Endometrial microvascular endothelial cells (primary cell): Measurements from ENCODE around the gene PPP1R1B. TPM values are rescaled to one million over a fixed set of nuclear protein-coding genes. Genes with fewer than 3 reads are reported as not detected.

Experiments
- in situ Hi-C: cut with HindIII; loops from 2 replicates; pipeline ENCODE4 v1.10.0; 2017; ENCODE audit warnings: low sequenced_read_pairs, low pct_unique_long_range_greater_than_20kb; ENCODE audit errors: inconsistent ontology term
- total RNA-seq: library from RNA; depleted of rRNA; stranded (reverse); fragments of >200 nt; gene quantifications from one replicate; pipeline ENCODE4 v1.2.3, GENCODE V29; 2015; ENCODE audit errors: inconsistent ontology term

The PPP1R1B gene
- total RNA-seq, 1 donor from 2014 or later: not detected

DNA sequence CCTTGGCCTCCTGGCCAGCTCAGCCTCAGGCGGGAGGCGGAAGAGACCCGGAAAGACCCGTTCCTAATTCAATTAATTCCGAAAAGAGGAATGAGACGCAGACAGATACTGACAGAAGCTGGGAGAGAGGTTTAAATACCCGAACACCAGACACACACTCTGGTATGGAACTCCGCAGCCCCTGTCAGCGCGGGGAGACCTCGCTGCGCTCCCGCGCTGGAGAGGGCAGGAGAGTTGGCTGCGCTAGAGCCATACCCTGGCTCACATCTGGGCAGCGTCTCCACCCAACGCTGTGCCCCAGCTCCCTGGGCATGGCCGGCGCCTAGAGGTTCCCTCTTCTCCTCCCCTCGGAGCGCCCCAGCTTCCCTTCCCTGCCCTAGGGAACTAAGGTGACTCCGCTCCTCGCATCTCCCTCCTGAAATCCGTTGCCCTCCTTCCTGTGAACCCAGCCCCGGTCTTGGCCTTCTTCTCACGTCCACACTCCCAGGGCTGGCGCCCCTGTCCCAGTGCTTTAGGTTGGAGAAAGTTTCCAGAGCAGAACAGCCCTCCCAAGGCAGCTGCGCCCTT, 27.0 kb upstream of the PPP1R1B start:
- in situ Hi-C loops: no loop called here

DNA sequence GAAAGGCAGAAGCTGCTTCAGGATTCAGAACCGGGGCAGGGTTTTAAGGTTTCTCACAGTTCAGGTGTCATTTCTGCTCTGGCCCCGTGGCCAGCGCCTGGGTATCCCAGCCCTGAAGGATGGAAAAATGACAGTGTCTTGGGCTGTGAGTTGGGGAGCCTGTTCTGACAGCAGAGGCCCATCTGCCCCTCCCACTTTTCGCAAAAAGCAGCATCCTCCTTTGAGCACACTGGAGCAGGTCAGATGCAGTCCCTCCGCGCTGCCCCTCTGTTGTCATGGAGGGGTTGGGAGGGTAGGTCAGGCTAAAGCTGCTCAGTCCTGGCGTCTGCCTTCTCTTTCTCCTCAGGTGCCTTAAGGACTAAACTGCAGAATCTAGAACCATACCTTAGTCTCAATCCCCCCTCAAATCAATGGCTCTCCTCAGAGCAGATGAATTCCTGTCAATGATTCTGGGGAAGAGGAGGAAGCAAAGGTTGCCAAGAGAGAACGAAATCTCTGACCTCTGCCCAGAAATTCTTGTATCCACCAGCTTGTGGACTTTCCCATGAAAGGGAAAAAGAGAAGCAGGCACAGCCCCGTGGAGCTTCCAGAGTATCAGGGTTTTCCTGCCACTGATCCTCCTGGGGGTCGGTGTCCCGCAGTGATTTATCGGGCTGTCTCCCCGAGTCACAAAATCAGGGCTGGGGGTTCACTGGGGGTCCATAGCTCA, 26.3 kb upstream of the PPP1R1B start:
- in situ Hi-C loops: no loop called here

DNA sequence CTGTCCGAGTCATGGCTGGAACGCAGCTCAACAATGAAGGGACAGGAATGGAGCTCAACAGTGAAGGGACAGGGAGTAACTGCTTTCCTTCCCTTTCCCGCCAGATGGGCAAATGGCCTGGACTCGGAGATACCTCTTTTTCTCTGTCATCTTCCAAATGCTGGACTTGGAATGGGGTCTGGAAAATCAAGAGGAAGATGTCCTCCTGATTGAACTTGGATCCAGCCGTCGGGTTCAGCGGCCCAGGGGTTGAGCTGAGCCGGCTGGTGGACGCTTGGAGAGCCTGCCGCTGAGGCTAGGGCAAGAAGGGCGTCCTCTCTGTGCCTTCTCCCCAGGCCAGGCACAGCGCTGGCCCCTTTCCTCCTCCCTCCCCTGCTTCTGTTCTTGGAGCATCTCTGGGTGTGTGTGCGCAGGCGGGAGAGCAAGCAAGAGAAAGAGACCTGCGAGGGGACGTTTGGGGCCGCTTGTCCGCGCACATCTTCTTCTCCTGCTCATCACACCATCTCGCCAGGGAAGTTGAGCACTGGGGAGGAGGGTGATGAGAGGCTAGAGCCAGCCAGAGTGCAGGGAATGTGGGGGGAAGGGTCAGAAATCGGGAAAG, 25.7 kb upstream of the PPP1R1B start:
- in situ Hi-C loops: no loop called here

DNA sequence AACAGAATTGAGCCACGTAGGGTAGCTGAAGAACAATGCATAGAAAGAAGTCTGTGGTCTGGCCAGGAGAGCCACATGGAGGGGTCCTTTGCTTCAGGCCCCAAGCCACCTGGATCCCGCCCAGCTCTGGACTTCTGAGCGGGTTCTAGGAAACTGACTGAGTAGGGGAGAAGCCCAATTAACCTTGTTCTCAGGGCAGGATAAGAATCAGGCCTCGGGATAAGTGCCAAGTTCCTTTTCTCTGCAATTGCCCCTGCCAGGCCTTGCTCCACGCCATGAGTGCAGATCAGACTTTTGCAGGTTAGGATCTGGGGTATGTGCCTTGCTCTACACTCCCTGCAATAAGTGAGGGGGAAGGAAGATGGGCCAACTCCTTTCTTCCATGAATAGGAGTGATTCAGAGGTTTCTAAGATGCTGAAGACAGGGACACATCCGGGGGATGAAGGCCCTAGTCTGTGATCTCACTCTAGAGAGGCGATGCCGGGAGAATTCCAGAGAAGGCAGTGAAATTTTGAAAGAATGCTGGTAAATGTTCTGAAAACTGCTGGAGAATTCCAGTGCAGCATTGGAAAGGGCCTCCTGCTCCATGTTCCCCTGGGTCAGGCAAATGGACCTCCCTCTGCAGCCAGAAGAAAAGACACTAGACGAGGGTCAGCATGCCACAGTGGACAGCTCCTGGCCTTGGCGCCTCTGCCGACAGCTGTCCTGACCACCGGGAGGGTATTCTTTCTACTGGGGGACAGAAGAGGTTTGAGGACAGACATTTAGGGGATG, 24.8 kb upstream of the PPP1R1B start:
- in situ Hi-C loops: no loop called here

DNA sequence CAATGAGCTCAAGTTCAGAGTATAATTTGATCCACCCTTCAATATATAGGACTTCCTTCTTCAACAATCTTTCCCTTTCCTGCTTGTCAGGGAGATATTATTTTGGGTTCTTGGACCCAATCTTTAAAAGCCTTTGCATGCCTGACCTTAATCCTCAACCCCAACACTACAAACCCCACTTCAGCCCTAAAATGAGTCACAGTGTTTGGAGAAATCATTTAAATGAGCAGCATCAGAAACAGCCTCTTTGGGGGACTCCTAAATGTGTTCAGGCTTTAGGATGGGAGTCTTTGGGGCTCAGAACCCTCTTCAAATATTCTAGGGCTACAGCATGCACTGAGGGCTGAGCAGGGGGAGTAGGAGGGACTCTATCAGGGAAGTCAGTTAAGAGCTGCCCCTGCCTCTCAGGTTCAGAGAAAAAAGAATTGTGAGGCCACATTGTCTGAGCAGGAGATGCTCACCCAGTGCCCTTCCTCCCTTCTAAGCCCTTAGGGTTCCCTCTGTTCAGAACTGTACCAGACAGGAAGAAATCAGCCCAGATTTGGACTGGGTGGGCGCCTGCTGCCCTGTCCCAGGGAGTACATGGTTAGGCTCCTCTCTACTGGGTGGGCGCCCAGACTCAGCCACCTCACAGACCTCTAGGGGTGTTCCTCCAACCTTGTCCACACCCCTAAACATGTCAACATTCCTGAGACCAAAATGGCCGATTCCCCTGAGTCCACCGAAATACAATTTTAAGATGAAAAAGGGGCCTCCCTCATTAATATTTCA, 24.0 kb upstream of the PPP1R1B start:
- in situ Hi-C loops: no loop called here

DNA sequence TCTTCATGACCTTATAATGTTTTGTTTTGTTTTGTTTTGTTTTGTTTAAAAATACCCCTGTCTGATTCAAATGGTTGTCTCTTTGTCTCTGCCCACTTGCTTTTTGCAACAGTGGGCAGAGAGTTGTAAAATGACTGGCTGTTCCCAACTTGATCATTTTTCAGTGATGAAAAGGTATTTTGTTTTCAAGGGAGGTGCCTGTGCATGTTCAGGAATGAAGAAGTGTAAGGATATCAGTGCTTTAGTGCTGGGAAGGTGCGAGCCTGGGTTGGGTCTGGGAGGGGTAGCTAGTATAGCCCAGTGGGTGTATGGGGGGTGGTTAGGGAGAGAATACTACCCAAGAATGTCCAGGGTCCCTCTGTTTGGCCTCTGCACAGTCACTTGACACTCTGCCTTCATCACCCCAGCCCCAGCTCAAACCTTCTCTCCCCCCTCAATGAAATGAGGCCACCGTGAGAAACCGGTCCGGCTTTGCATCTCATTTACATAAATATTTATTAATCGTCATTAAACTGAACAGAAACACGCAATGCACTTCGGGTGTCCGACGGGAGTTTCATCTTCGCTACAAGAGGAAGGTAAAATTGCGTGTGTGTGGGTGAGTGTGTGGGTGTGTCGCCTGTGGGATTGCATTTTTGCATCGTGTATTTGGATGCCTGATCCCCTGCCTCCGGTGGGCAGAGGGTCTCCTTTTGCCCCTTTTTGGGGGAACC, 23.3 kb upstream of the PPP1R1B start:
- in situ Hi-C loops: no loop called here

DNA sequence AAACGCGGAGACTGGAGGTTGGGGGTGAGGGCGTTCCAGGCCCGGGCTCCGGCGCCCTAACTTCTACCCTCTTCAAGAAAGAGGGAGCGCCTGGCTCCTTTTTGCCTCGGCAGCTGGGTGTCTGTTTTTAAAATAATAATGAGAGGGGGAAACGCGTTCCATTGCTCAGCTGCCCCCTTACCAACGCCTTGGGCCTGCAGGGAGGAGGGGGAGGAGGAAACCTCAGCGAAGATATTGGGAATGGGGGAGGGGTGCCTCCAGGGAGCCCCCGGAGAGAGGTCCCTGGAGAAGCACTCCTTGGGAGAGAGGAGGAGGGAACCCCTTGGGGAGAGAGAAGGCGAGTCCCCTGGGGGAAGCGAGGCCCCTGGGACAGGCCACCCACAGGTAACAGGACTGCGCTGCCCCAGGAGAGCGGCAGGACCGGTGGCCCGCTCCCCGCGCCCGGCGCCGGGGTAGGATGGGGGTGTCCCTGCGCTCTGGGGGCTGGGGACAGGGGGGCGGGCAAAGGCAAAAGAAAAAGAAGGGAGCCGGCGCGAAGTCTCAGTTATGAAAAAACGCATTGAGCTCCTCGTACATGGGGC, 21.8 kb upstream of the PPP1R1B start:
- in situ Hi-C loops: no loop called here

DNA sequence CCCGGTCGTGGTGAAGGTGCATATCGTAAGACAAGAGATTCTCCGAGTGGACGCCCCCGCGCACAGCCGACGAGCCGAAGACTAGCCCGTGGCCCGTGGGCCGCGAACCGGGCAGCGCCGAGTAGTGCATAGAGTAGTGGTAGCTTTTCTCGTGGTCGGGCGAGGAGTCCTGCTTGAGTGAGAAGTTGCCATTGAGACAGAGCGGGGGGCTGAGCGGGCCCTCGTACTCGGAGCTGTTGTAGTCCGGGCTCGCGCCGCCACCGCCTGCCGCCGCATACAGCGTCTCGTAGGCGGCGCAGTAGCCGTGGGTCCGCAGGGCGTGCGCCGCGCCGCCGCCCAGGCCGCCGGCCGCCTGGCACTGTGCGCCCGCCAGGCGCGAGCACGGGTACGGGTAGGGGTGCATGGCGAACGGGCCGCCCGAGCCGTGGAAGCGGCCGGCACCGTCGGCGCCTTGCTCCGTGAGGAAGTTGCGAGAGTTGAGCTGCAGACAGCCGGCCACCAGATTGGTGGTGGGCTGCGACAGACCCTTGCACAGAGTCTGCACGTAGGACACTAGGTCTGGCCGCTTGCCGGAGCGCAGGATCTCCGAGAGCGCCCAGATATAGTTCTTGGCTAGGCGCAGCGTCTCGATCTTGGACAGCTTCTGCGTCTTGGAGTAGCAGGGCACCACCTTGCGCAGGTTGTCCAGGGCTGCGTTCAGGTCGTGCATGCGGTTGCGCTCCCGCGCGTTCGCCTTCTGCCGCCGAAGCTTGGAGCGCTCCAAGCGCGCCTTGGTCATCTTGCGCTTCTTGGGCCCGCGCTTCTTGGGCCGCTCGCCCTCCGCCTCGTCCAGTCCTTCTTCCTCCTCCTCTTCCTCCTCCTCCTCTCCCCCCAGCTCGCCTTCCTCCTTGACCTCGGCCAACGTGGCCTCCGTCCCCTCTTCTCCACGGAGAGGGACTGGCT, 21.0 kb upstream of the PPP1R1B start:
- in situ Hi-C loops: no loop called here

DNA sequence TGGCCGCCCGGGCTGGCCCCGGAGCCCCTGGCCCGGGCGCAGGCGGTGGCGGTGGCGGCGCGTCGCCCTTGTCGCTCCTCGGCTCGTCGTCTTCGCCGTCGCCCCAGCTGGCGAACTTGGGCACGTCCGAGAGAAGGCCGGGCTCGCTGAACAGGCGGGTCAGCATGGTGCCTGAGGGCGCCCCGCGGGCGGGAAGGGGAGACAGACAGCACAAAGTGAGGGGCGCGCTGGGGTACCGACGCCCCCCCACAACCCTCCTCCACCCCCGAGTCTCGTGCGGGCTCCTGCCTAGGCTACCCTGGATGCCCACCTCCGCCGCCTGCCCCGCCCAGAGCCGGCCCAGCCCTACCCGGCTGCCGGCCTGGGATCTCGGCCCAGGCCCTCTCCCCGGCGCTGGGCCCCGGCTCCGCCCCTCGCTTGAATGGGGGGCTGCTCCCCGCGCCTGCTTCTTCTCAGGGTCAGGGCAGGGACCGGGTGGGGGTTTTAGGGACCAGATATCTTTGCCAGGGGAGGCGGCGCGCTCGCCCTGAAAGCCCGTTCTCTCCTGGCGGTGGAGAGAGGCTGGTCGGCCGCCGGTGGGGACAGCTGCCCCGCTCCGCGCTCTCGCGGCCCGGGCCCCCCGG, 20.2 kb upstream of the PPP1R1B start:
- in situ Hi-C loops: no loop called here

DNA sequence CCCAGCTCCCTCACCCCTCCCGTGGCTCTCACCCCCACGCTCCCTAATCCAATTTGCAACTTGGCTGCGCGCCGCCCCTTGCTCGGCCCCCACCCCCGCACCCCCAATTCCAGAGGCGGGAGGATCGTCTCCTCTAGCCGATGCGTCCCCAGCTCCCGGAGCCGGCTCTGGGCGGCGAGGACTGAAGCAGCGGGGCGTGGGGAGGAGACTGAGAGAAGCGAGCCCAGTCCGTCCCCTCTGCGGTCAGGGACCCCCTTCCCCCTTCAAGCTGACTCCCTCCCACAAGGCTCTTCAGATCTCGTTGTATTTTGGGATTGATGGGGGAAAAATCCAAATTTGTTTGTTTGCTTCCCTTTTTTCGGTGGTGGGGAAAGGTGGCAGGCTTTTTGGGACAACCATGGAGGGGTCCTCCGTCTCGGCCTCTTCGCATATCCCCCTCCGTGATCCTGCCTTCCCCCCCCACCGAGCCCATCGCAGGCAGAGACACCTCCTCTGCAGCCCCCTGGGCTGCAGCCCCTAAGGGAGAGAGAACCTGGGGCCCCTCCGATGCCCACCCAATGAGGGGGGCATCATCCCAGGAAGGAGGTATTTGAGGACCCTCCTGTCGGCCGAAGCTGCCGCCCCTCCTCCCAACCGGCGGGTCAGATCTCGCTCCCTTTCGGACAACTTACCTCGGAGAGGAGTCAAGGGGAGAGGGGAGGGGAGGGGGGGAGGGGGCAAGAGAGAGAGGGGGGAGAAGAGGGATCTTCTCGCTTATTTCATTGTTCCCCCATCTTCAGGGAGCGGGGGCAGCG, 19.5 kb upstream of the PPP1R1B start:
- in situ Hi-C loops: no loop called here

DNA sequence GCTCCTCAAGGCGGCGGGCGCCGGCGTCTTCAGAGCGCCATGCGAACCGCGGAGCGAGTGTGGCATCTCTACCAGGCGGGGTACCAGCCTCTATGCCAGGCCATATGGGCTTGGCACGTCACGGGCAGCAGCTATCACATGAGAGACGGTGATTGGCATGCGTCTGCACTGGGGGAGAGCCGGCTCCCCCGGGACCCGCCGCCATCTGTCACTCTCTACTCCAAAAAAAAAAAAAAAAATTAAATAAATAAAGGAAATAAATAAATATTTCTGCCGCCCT, 19.0 kb upstream of the PPP1R1B start, which contains the start of gene NEUROD2:
TSS of gene NEUROD2 (minus strand) at position 70 of the 280 bp plus-strand sequence. CDS start 1,321 bp downstream, outside the sequence.
- in situ Hi-C loops: no loop called here

DNA sequence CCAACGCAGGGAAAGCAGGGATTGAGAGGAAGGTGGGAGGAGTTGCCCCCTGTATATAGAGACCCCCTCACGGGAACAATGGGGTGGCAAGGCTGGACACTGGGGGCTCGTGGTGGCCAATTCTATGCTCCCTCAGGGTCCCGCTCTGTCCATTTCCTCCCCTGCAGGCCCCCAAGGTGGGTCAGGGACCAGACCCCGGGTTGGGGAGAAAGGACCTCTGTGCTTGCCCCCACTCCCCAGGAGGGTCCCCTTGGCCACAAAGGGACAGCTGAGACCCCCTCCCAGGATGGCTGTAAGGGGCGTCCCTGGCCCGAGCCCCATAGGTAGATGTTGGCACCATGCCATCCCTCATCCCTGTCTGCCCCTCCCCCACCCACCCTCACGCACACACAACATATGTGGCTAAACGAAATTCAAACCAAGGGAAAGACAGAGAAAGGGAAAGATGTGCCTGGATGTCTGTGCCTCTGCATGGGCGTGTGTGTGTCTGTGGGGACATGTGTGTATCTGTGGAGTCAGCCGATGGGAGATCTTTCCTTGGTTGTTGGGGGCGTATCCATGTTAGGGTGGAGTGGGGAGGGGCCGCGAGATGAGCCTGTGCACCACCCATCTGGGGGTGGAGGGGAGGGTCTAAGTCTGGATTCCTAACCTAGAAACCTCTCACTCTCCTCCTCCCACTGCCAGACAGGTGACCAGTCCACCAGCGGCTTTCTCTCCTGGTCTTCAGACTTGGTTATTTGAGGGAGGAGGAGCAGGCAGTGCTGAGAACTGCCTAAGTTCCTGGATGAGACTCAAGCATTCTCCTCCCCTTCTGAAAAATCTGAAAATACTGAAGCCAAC, 18.4 kb upstream of the PPP1R1B start:
- in situ Hi-C loops: no loop called here

DNA sequence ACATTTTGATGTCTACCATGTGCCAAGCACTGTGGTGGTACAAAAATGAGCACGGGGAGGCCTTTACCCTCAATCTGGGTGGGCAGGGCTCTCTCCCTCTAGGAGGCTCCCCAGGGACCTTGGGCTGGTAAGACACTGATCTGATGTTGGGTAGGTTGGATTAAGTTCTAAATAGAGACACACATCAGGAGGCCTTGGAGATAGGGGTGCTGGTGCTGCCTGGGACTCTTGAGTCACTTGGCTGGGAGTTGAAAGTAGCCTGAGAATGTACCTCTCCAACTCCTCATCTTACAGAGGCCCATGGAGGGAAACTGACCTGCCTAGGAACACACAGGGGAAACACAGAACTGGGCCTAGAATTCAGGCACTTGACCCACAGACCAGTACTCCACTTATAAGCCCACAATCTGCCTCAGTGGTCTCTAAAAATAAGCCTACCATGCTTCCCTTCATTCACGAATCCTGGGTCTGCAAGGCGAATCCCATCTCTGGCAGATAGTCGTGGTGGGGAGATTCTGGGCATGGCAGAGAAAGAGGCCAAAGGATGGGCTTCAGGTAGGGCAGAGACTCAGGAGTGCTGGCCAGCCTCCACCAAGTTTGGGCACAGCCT, 17.2 kb upstream of the PPP1R1B start:
- in situ Hi-C loops: no loop called here

DNA sequence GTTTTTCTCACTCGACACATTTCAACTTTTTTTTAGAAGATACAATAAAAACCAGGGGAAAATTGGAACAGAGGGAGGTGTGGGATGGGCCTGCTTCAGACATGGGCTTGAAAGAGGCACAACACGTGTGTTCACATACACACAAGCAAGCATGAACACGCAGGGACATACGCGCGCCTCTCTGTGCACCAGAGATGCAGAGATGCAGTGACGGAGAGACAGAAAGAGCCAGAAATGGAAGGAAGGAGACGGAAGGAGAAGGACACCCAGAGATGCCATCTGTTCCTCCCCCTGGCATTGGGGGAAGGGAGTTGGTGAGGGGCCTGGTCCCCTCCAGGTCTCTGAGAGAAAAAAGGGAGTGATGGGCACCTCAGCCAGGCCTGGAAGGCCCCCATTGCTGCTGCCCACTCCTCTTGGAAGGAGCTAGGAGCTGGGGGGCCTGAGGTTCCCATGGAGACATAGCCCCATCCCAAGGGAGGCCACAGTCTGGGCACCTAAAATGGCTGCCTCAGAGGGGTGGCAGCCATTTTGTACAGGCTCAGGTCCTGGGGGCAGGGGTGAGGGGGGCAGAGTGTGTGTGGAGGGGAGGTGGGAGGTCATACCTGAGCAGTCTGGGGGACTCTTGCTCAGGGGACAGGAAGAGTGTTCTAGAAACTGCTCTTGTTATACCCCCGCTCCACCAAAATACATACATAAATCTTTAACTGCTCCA, 15.2 kb upstream of the PPP1R1B start:
- in situ Hi-C loops: no loop called here
